Skeletal muscle satellite cell (primary cell): ENCODE results near the gene SPANXN1. TPM values are rescaled to one million over a fixed set of nuclear protein-coding genes. Genes with fewer than 3 reads are reported as not detected.
"Not testable (repeated sequence)": the region's sequence is repeated elsewhere in the genome, so short reads cannot be mapped to it uniquely, and the experiment has no call there.

Experiments used
- H3K27me3 ChIP-seq: 2 replicates; pipeline ENCODE4 v1.7.0; 2013; ENCODE audit warnings: low read length; ENCODE audit not compliant: control insufficient read depth, insufficient read depth
- H3K36me3 ChIP-seq: 2 replicates; pipeline ENCODE4 v1.7.0; 2013; ENCODE audit warnings: mild to moderate bottlenecking, control low read depth, low read length; ENCODE audit not compliant: insufficient read depth
- H3K4me1 ChIP-seq: 2 replicates; pipeline ENCODE4 v1.7.0; 2013; ENCODE audit warnings: low read length; ENCODE audit not compliant: control insufficient read depth, insufficient read depth
- H3K4me2 ChIP-seq: 2 replicates; pipeline ENCODE4 v1.7.0; 2013; ENCODE audit warnings: mild to moderate bottlenecking, low read length
- H3K4me3 ChIP-seq: 2 replicates; pipeline ENCODE4 v1.7.0; 2013; ENCODE audit warnings: low read length
- H3K9ac ChIP-seq: 2 replicates; pipeline ENCODE4 v1.7.0; 2013; ENCODE audit warnings: mild to moderate bottlenecking, low read depth, low read length, moderate library complexity
- H3K9me3 ChIP-seq: replicated peaks from 2 replicates; pipeline ENCODE4 v1.7.0; 2013; ENCODE audit warnings: mild to moderate bottlenecking, control low read depth, low read length
- total RNA-seq: library from RNA; depleted of rRNA; stranded (reverse); fragments of >200 nt; gene quantifications from 2 replicates; pipeline ENCODE4 v1.2.3, GENCODE V29; 2012; rRNA removed

SPANXN1 gene, protein sequence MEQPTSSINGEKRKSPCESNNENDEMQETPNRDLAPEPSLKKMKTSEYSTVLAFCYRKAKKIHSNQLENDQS
- total RNA-seq = not detected in 2 replicates

DNA sequence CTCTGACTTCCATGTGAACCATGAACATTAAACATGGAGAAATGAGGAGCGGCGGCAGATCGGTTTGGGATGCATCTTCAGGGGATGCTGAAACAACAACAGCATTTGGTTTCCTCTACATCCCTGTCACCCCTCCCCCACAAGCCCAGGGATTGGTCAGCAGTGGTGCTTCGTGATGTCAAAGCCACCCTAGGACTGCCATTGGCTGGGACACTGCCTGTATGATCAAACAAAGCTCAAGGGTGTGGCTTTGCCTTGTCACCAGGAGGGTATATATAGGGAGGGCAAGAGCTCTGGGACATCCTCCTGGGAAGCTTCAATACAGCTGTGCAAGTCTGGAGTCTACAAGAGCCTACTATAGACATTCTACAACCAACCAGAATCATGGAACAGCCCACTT is at the start of gene SPANXN1:
Gene SPANXN1, plus strand, starts transcription at position 301 of the 400 bp plus-strand sequence. Its CDS starts 84 bp downstream, at position 385.
- not testable (repeated sequence) for H3K4me3 ChIP-seq, H3K4me2 ChIP-seq, H3K9me3 ChIP-seq, H3K9ac ChIP-seq, H3K4me1 ChIP-seq, H3K27me3 ChIP-seq, H3K36me3 ChIP-seq

- Histone ChIP-seq H3K27me3 (no peaks in the 10 kb centered on the region), H3K4me2 (no peak overlapping the region), H3K4me3 (no peak overlapping the region), H3K9me3 (peaks cover 2% of the 10 kb centered on the region), H3K36me3 (no peaks in the 10 kb centered on the region), H3K9ac (no peak overlapping the region), H3K4me1 (no peaks in the 10 kb centered on the region)
These were observed 48.2 kb upstream of the SPANXN1 start for GRCh38 chrX:145199078-145199477.

GRCh38 chrX:145213504-145213903 is 33.8 kb upstream of the SPANXN1 start:
- Histone ChIP-seq H3K4me3 (no peak overlapping the region), H3K9me3 (peaks cover 2% of the 10 kb centered on the region), H3K9ac (no peak overlapping the region), H3K27me3 (no peaks in the 10 kb centered on the region), H3K4me2 (no peak overlapping the region), H3K4me1 (no peaks in the 10 kb centered on the region), H3K36me3 (no peaks in the 10 kb centered on the region)

- Histone ChIP-seq H3K27me3 (no peaks in the 10 kb centered on the region), H3K9ac (no peak overlapping the region), H3K9me3 (no peaks in the 10 kb centered on the region), H3K4me1 (no peaks in the 10 kb centered on the region), H3K4me3 (no peak overlapping the region), H3K4me2 (no peak overlapping the region), H3K36me3 (no peaks in the 10 kb centered on the region)
These were observed 44.9 kb downstream of the SPANXN1 start for GRCh38 chrX:145292218-145292617.
